Stimulated activated naive CD8-positive, alpha-beta T cell treated with anti-CD3 and anti-CD28 coated beads, Interleukin-15, Interleukin-2, amounts not matched to agents 100 U/mL and 50 U/mL, for 24 hours (primary cell): Measurements from ENCODE around the gene EXOC5.

Experiments used
- ATAC-seq: fragments of 150-1000 bp; cut with Tn5 transposase; one replicate; pipeline ENCODE4 v1.10.0; 2021
- DNase-seq: peaks from one replicate; pipeline ENCODE4 v3.0.0; 2021

The EXOC5 gene

DNA sequence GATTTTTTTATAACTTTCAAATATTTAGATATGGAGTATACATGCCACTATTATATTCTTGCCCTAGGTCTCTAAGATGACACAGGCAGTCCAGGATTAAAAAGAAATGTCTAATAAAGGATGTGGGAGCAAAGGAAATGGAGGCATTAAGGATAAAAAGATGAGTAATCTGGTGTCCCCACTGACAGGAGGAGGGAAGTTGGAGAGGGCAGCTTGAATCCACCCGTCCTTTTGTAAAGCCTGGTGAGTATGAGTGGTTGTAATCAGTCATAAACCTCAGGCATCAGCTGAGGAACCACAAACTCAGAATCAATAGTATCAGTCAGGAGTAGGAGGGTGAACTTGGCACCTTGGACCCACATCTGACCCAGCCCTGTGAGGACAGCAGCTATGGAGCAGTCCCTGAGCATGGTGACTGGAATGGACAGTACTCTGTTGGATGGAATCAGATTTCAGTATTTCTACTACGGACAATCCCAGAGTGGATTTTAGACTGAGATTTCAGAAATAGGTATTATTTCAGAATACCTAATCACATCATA is 100.5 kb downstream of the EXOC5 start:
- ATAC-seq (no peak), DNase-seq (no peak)

DNA sequence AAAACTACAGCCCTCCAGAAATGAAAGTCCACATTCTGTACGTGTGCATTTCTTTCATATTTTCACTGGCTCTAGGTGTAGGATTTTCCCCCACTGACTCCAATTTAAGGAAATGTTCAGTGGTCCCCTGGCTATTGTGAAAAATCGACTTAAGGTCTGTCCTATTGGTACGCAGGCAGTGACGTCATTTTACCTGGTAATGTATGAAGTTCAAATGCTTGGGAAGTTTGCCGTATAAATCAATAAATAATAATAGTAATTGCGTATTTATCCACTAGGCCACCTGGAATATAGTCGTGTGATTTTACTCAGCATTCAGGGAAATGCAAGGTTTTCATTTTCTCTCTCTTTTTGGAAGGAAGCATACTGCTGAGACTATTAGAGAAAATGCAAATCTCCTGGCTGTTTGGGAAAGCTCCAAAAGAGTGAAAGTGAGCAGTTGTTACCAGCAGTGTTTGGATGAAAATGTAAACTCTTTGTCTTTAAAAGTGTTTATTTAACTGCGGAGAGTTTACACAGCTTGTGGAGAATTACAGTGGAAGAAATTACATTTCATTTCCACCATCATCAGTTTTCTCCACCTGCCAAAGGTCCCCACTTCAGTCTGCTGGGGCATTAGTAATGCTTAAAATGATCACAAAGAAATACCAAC is 107.0 kb downstream of the EXOC5 start:
- ATAC-seq = no peak

GRCh38 chr14:57160333-57160732 is 108.4 kb downstream of the EXOC5 start:
- DNase-seq = no peak
- no peak for ATAC-seq

More for the DNA sequence above, 107.0 kb downstream of the EXOC5 start:
- DNase-seq = no peak

DNA sequence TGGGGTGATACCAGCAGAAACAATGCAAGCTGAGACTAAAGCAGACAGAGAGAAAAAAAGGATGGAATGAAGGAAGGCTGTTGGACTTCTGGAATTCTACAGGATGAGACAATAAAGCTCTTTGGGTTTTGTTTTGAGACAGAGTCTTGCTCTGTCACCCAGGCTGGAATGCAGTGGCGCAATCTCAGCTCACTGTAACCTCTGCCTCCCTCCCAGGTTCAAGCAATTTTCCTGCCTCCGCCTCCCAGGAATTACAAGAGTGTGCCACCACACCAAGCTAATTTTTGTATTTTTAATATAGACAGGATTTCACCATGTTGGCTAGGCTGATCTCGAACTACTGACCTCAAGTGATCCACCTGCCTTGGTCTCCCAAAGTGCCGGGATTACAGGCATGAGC is 115.4 kb downstream of the EXOC5 start:
- DNase-seq = no peak
- ATAC-seq = no peak
